Activated CD8-positive, alpha-beta memory T cell treated with anti-CD3 and anti-CD28 coated beads for 1 hour (primary cell): ENCODE data around the gene MCTP1.

ENCODE experiments used
- DNase-seq, 2 donors: peaks; one replicate each; pipeline ENCODE4 v3.0.0-alpha.2; 2020; ENCODE audit warnings: low read depth in 1 of 2; ENCODE audit errors: extremely low read depth in 1 of 2

The MCTP1 gene

GRCh38 chr5:95078868-95079267, 206.0 kb downstream of the MCTP1 start:
- no peak for DNase-seq

DNA sequence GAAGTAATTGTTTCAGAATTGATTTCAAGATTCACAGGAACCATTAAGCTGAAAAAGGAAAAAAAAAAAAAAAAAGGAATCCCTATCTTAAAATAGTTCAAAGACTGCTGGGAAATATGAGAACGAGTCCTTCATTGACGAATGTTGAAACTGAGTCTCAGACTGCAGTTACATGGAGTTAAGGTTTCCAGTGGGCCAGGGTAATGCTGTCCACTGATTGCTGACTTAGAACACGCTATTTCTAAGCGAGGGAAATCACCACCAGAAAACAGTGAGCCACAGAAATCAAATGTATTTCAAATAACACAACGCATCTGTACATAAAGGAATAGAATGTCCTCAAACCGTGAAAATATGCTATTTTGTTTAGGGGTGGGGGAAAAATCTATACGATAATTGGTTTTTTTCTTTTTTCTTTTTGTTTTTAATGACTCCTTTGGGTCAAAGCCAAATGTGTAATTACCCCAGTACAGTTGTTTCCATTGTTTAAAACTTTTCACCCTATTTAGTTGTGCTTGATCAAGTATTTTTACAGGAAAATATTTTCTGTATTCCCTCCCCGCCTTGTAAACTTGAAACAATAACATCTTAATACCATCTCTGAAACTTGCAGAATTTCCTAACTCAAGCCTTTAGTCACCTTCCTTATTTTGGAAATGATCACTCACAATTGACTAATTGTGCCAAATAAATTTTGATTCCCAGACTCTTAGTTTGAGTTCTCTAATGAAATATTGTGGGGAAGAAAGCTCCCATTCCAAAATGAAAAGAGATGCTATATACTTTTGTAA, 208.3 kb downstream of the MCTP1 start:
- no peak for DNase-seq

- no peak for DNase-seq
These were observed 209.8 kb downstream of the MCTP1 start for GRCh38 chr5:95075111-95075510.

- no peak for DNase-seq
These were observed 212.6 kb downstream of the MCTP1 start for GRCh38 chr5:95072281-95072680.

GRCh38 chr5:95070866-95071265, 214.0 kb downstream of the MCTP1 start:
- no peak for DNase-seq

DNA sequence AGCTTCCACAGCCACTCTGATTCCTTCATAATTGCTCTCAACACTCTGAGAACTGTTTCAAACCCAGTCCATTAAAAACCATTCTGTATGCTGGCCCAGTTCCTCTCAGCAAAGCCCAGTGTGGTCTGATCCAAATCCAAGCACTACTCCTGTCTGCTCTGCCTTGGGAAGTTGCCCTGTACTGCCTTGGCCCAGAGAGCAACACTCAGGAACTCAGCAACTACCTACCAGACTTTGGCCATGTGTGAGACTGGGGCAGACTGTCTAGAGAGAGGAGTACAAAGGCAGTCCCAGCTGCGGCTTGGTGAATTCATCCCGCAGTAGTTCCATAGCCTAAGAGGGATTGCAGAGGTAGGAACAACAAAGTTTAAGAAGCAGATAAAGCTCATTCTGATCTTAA, 214.4 kb downstream of the MCTP1 start:
- no peak for DNase-seq

DNA sequence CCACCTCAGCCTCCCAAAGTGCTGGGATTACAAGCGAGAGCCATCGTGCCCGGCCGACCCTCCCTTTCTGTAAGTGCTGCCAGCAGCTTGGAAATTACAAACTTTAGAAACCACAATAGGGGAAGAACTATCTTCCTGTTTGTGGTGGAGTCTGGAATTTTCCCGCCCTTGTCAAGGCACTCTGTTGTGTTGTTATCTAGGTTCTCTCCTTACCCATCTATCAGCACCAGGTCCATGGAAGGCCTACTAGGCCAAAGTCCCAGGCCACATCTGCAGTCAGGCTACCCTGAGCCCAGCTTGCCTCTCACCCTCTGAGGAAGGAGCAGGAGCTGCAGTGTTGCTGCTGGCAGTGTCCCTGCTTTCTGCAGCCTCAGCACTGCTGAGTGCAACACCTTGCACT, 214.9 kb downstream of the MCTP1 start:
- no peak for DNase-seq

GRCh38 chr5:95069021-95069420, 215.9 kb downstream of the MCTP1 start:
- DNase-seq, result no peak

- DNase-seq, result no peak
These were observed 216.5 kb downstream of the MCTP1 start for GRCh38 chr5:95068289-95068910.

GRCh38 chr5:95066048-95066447, 218.8 kb downstream of the MCTP1 start:
- no peak for DNase-seq

DNA sequence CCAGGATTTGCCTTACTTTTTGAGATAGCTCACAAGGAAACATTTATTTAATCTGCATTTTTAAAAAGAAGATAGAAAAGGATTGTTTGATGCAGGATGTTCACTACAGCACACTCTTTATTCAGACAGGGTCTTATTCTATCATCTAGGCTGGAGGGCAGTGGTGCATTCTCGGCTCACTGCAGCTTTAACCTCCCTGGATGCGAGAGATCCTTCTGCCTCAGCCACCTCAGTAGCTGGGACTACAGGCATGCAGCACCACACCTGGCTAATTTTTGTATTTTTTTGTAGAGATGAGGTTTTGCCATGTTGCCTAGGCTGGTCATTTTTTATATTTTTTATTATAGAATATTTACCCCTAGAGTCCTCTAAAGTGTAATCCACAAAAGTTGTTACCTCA, 221.4 kb downstream of the MCTP1 start:
- DNase-seq, result no peak

DNA sequence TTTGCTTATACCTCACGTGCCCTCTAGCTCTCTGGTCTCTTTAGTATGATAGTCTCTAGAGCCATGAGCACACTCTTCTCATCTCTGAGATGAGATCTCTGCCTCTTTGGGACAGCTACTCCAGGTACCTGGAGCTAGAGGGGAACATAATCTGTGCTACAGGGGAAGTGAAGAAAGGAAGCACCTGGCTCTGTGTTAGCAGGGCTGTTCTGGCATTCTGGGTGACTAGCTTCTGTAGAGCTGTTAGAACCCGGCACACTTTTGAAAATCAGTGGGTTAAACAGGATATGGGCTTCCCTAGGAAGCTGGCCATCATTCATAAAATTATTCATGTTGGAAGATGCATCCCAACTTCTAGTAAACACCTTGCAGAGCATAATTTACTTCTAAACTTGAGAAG, 224.8 kb downstream of the MCTP1 start:
- DNase-seq, result no peak

DNA sequence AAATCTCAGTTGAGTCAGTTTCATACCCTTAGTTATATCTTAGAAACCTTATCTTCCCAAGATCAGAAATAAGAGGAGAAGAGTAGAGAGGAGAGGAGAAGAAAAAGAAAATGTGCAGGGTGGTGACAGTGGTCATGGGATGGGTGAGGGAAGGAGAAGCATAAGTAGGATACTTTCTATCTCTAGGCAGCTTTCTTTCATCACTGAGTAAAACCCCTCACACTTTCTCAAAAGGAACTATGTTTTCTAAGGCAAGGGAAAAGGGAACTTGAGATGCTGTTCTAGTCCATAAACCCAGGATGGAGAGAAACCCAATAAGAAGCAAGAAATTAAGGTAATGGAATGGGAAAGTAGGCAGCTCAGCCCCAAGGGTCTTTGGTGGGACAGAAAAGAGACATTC, 225.3 kb downstream of the MCTP1 start:
- DNase-seq, result no peak

DNA sequence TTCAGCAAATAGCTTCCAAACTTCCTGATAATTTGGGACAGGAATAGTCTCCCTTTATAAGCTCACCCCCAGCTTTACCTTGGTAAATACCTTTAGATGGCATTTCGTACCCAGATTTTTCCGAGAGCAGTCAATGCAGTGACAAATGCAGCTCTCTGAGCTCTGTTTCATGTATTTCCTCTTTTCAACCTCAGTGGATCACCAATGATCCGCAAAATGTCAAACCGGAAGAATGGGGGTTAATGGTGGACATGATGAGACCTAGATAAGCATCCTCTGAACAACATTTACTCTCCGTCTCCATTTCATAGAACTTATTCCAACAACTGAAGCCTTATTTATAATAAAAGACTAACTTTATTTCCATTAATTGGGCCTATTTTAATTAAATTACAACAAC, 227.3 kb downstream of the MCTP1 start:
- no peak for DNase-seq

- DNase-seq, result no peak
These were observed 231.6 kb downstream of the MCTP1 start for GRCh38 chr5:95053253-95053652.

GRCh38 chr5:95050708-95051107, 234.2 kb downstream of the MCTP1 start:
- no peak for DNase-seq

- DNase-seq, result no peak
These were observed 236.3 kb downstream of the MCTP1 start for GRCh38 chr5:95048628-95049027.

GRCh38 chr5:95045181-95045965, 239.5 kb downstream of the MCTP1 start:
- DNase-seq, result no peak

DNA sequence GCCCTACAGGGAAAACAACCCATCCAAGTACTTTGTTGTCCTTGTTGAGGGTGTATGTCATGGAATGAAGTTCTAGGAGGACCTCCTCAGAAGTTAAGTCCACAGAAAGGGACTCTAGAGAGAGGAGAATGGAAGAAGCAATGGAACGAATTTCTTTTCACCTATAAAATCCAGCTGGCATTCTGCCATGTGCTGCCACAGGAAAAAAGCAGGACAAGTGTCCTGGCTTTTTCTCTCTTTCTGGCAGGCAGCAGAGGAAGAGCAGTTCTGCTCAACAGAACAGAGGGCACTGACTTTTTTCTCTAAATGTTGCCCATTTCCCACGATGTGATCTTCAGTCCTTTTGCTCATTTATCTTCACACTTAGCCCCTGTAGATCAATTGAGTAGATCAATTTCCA, 240.8 kb downstream of the MCTP1 start:
- no peak for DNase-seq

DNA sequence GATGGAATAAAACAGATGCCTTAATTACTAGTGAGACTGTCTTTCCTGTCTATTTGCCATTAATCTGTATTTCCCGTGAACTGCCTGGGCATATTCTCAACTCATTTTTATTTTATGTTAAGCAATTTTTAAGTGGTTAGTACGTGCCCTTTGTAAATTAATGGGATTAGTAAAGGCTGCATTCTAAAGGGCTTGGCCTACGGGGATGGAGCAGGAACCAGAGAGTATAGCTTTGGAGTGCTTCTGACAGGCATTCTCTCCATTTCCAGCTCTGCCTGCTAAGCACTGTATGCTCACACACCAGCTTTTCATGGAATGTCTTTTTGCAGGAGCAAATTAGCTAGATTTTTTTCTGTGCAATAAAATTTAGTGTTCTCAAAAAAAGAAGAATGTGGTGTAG, 241.2 kb downstream of the MCTP1 start:
- DNase-seq, result no peak

DNA sequence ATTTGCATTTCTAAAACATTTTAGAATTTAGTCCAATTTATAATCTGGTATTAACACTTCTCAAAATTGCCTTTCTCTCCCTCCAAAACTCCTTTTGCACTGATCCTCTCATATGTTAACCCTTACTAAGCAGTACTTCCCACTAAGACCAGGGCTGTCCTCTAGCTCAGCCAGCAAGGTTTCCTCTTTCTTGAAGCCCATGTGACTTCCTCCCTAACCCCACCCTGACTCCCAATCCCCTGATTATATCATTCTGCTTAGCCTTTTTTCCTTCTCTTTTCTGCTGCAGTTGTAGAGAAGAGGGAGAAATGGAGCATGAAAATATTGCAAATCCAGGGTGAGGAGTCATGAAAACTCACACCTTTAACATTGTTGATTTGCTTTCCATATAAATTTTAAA, 241.7 kb downstream of the MCTP1 start:
- DNase-seq, result no peak

DNA sequence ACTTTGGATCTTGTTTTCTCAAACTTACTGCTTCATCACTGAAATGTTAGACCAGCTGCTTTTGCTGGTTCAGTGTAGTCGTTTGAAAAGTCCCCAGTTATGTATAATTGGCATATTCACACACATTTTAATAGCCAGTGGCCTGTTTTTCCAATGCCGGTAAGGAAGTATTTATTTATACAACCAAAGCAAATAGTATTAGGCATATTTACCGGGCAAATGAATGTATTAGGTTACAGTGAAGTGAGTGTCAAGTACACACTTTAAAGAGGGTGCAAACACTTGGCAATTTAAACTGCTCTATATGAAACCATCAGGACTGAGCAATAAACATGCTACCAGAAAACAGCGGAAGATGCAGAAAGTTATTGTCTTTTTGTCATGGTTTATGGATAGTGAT, 242.9 kb downstream of the MCTP1 start:
- no peak for DNase-seq
